Naive B cell (primary cell): ENCODE results near the gene SLN. TPM values are rescaled to one million over a fixed set of nuclear protein-coding genes. Genes with fewer than 3 reads are reported as not detected.
"Not testable (repeated sequence)": the region's sequence is repeated elsewhere in the genome, so short reads cannot be mapped to it uniquely, and the experiment has no call there.

Source experiments
- ATAC-seq, 2 donors: fragments of 150-1000 bp; cut with Tn5 transposase; 2 replicates each; pipeline ENCODE4 v1.10.0; 2021; ENCODE audit warnings: low read depth in 2 of 2, mild to moderate bottlenecking in 2 of 2, moderate library complexity in 2 of 2
- DNase-seq: peaks from one replicate; pipeline ENCODE4 v3.0.0; 2022
- H3K27ac Mint-ChIP-seq, 6 donors: one replicate each; pipeline ENCODE4 v1.8.0; 2020 to 2022; ENCODE audit warnings: mild to moderate bottlenecking in 6 of 6, mixed read lengths in 6 of 6, moderate library complexity in 5 of 6, inconsistent platforms in 2 of 6
- H3K27me3 Mint-ChIP-seq, 3 donors: one replicate each; pipeline ENCODE4 v1.8.0; 2021 to 2022; ENCODE audit warnings: mixed read lengths in 3 of 3, mild to moderate bottlenecking in 1 of 3
- H3K36me3 Mint-ChIP-seq, 2 donors: one replicate each; pipeline ENCODE4 v1.8.0; 2020 to 2022; ENCODE audit warnings: mixed read lengths in 2 of 2, inconsistent platforms in 1 of 2, mild to moderate bottlenecking in 1 of 2
- H3K4me1 Mint-ChIP-seq, 3 donors: one replicate each; pipeline ENCODE4 v1.8.0; 2020 to 2022; ENCODE audit warnings: mixed read lengths in 3 of 3, inconsistent platforms in 1 of 3, mild to moderate bottlenecking in 1 of 3, moderate library complexity in 1 of 3
- H3K4me3 Mint-ChIP-seq, 8 donors: one replicate each; pipeline ENCODE4 v1.8.0; 2020 to 2022; ENCODE audit warnings: mild to moderate bottlenecking in 8 of 8, mixed read lengths in 8 of 8, moderate library complexity in 8 of 8, inconsistent platforms in 2 of 8
- H3K9me3 Mint-ChIP-seq, 7 donors: one replicate each; pipeline ENCODE4 v1.8.0; 2020 to 2022; ENCODE audit warnings: mixed read lengths in 7 of 7, mild to moderate bottlenecking in 5 of 7, inconsistent platforms in 2 of 7, moderate library complexity in 1 of 7
- polyA plus RNA-seq, 6 donors: library from polyadenylated mRNA; unstranded; fragments of 300-500 nt; fragmentation: Illumina TruSeq; gene quantifications; one replicate each; pipeline ENCODE4 v1.2.3, GENCODE V29; 2021; ENCODE audit warnings: low read depth in 6 of 6

Gene SLN
- polyA plus RNA-seq, result not detected

DNA sequence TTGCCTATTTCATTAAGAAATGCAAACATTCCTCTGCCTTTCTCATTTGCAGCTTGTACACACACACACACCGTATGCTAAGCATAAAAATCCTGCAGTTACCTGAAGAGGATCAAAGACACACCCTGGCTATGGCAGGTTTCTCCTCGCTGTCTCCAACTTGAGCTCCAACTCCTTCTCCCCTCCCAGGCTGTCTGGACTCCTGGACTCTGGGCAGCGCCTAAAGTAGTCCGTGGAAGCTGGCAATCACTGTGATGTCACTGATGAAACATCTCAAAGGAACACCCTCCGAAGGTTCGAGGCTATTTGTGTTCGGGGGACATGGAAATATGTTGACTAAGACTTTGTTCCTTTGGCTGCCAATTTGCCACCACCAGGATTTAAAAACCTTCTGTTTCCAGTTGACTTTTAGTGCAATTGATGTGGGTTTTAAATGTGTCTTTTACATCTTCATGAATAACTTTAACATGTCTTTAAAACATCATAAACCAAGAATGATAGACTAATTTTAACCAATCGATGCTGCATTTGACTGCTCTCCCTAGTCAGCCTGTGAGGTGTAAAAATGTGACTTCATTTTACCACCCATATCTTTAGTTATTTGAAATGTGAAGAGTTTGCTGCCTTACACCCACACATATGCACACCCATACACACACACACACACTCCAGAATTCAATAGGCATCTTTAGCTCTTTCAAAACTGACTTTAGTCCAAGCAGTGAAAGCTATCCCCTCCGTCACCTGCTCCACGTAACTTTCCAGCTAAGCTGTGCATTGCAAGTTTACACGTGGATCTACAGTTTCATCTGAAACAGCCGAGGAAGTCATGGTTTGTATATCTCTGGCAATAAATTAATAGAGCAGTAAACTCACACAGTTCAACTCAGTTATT is at the start of gene SLN:
Gene SLN, minus strand, starts transcription at position 196 of the 895 bp plus-strand sequence.
- H3K9me3 Mint-ChIP-seq, result peaks cover 0 to 4% (median 0%) of the 10 kb centered on the region in 7 donors
- ATAC-seq, result no peak
- no peak within 1 kb of the TSS for H3K27ac Mint-ChIP-seq
- H3K4me3 Mint-ChIP-seq, result no peak within 1 kb of the TSS
- H3K27me3 Mint-ChIP-seq, result peaks cover 34 to 42% (median 39%) of the 10 kb centered on the region in 3 donors
- no peaks in the 10 kb centered on the region for H3K4me1 Mint-ChIP-seq
- no peak for DNase-seq
- H3K36me3 Mint-ChIP-seq, result no peaks in the 10 kb centered on the region

DNA sequence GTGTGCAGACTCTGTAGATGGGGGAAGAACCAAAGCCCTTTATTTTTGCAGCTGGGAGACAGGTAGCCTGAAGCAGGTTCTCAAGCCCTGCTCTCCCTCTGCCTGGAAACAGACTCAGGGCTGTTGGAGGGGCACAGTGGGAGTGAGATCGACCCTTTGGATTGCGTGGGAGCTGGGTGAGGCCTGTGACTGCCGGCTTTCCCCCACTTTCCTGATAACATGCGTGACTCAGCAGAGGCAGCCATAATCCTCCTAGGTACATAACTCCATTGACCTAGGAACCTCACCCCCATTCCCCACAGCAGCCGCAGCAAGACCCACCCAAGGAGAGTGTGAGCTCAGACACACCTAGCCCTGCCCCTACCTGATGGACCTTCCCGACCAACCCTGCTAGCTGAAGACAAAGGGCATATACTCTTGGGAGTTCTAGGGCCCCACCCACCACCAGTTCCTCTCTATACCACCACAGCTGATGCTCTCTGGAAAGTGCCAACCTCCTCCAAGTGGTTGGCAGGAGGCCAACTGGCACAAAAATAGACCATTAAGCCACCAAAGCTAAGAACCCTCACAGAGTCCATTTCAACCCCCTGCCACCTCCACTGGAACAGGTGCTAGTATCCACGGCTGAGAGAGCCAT is 47.0 kb upstream of the SLN start:
- H3K36me3 Mint-ChIP-seq, H3K4me3 Mint-ChIP-seq, DNase-seq, H3K4me1 Mint-ChIP-seq, H3K27ac Mint-ChIP-seq, ATAC-seq: not testable (repeated sequence)
- peaks cover 0 to 16% (median 4%) of the 10 kb centered on the region in 7 donors for H3K9me3 Mint-ChIP-seq
- peaks cover 22 to 71% (median 56%) of the 10 kb centered on the region in 3 donors for H3K27me3 Mint-ChIP-seq

DNA sequence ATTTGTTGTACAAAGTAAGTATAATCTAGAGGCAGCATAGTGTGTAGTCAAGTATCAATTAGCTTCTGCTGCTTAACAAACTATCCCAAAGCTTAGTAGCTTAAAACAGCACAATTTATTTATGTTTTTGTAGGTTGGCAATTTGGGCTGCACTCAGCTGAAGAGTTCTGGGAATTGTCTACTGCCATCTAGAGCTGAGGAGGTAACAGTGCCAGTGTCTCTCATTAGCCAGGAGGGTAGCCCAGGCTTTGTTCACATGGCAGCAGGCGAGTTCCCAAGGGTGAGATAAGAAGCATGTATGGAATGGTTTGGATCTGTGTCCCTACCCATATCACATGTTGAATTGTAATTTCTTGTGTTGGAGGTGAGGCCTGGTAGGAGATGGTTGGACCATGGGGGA is 45.8 kb upstream of the SLN start:
- peaks cover 0 to 16% (median 4%) of the 10 kb centered on the region in 7 donors for H3K9me3 Mint-ChIP-seq
- H3K4me3 Mint-ChIP-seq, result no peak overlapping the region
- peaks cover 19 to 66% (median 48%) of the 10 kb centered on the region in 3 donors for H3K27me3 Mint-ChIP-seq
- H3K4me1 Mint-ChIP-seq, result no peaks in the 10 kb centered on the region
- H3K27ac Mint-ChIP-seq, result no peak overlapping the region
- H3K36me3 Mint-ChIP-seq, result peaks cover 0 to 4% of the 10 kb centered on the region in 2 donors
- ATAC-seq (no peak), DNase-seq (no peak)

DNA sequence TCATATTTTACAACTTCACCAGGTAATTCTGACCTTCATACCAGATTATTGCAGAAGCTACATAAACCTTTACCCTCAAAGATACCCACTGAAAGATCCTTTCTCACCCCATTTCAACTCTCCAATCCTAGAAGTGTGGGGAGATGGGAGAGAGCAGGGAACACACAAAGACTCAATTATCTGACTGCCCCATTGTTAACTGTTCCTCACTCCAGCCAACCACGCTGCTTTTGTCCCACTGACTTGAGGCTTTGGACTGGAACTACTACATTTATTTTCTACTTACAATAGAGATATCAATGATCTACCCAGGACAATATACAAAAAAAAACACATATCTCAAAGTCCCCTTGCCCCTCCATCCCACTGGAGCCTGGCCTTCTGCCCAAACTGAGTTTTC is 44.7 kb upstream of the SLN start:
- no peak for DNase-seq
- no peak overlapping the region for H3K4me3 Mint-ChIP-seq
- peaks cover 0 to 4% of the 10 kb centered on the region in 2 donors for H3K36me3 Mint-ChIP-seq
- H3K27ac Mint-ChIP-seq, result no peak overlapping the region
- H3K27me3 Mint-ChIP-seq, result peaks cover 22 to 62% (median 40%) of the 10 kb centered on the region in 3 donors
- H3K9me3 Mint-ChIP-seq, result peaks cover 0 to 16% (median 4%) of the 10 kb centered on the region in 7 donors
- no peak for ATAC-seq
- no peaks in the 10 kb centered on the region for H3K4me1 Mint-ChIP-seq

DNA sequence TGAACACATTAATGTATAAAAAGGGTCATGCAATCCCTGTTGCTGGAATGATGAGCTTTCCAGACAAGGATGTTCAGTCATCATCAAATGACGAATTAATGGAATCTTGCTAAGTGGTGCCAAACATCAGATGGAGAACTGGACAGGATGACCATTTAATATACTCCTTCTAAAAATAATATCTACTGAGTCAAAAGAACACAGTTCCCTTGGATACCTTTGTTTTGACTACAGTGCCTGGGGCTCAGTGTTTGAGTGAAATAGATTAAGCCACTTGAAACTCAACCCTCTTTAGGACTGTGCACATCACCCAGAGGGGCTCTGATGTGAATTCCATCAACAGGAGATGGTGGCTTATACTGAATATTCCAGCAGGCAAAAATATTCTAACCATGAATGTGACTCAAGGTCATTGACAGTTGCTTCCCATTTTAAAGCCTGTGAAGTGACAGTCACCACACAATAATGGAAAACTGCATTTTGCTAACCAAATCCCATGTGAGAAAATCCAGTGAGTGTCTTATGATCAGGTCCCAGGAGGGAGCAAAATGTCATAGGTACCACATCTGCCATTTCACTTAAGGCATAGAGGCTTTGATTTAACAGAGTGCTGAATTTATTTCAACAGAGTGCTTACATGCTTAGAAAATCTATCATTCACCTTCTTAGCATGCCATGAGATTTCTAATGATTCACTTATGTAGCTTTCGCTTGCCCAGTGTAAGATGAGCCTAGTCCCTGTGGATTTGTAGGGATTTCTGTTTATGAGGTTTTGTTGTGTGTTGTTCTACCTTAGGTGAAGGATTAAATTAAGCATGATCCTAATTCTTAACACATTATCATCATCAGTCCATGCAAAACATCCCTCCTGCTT is 41.3 kb upstream of the SLN start:
- Mint-ChIP-seq H3K4me3 (no peak overlapping the region), H3K9me3 (peaks cover 0 to 4% (median 0%) of the 10 kb centered on the region in 7 donors), H3K36me3 (no peaks in the 10 kb centered on the region), H3K27ac (no peak overlapping the region), H3K4me1 (no peaks in the 10 kb centered on the region), H3K27me3 (peaks cover 21 to 46% (median 31%) of the 10 kb centered on the region in 3 donors)
- ATAC-seq (no peak), DNase-seq (no peak)

DNA sequence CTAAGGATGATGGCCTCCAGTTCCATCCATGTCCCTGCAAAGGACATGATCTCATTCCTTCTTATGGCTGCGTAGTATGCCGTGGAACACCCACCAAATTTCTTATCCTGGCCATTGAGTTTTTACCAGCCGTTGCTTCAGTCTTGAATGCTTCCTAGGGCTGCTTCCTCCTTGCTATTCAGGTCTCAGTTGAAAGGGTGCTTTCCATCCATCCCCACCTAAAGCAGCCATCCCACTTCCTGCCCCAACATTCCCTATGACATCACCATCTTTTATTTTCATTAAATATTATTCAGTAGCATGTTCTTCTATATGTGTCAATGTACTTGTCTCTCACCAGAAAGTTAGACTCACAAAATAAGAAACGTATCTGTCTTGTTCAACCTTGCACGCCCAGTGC is 40.7 kb upstream of the SLN start:
- no peak overlapping the region for H3K27ac Mint-ChIP-seq
- ATAC-seq, result no peak
- H3K4me3 Mint-ChIP-seq, result no peak overlapping the region
- no peak for DNase-seq
- no peaks in the 10 kb centered on the region for H3K4me1 Mint-ChIP-seq
- H3K27me3 Mint-ChIP-seq, result peaks cover 14 to 46% (median 31%) of the 10 kb centered on the region in 3 donors
- H3K9me3 Mint-ChIP-seq, result no peaks in the 10 kb centered on the region
- no peaks in the 10 kb centered on the region for H3K36me3 Mint-ChIP-seq

DNA sequence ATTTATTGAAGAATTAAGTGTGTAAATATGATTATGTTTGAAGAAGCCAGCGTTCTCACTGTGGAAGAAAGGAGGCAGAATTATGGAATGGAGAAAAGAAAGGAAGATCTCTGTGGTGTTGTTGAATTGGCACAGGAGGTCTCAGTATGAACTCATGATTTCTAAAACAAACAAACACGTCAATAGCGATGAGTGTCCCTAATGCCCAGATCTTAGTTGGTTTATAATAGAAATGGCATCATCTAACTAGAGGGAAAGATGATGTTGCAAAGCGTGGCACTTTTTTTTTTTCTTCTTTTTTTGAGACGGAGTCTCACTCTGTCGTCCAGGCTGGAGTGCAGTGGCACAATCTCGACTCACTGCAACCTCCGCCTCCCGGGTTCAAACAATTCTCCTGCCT is 39.2 kb upstream of the SLN start:
- H3K4me3 Mint-ChIP-seq, result no peak overlapping the region
- no peak for ATAC-seq

DNA sequence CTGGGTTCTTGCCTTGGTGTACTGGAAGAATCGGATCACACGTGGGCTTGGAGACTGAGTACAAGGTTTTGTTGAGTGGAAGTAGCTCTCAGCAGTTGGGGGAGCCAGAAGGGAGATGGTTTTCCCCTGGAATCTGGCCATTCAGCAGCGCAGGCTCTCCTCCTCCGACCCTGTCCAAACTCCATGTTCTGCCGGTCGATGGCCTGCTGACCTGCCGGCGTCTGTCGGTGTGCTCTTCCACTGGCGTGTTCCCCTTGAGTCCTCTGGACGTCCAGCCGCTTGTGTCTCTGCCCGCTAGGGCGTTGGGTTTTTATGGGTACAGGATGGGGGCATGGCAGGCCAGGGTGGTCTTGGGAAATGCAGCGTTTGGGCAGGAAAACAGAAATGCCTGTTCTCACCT is 38.5 kb upstream of the SLN start:
- no peaks in the 10 kb centered on the region for H3K4me1 Mint-ChIP-seq
- peaks cover 14 to 32% (median 23%) of the 10 kb centered on the region in 3 donors for H3K27me3 Mint-ChIP-seq
- DNase-seq, result no peak
- no peak for ATAC-seq
- H3K9me3 Mint-ChIP-seq, result no peaks in the 10 kb centered on the region
- no peaks in the 10 kb centered on the region for H3K36me3 Mint-ChIP-seq
- H3K27ac Mint-ChIP-seq, result no peak overlapping the region
- H3K4me3 Mint-ChIP-seq, result no peak overlapping the region

More for the DNA sequence above, 39.2 kb upstream of the SLN start:
- Mint-ChIP-seq H3K9me3 (no peaks in the 10 kb centered on the region), H3K27ac (no peak overlapping the region), H3K27me3 (peaks cover 11 to 36% (median 19%) of the 10 kb centered on the region in 3 donors), H3K36me3 (no peaks in the 10 kb centered on the region), H3K4me1 (no peaks in the 10 kb centered on the region)
- DNase-seq, result no peak

DNA sequence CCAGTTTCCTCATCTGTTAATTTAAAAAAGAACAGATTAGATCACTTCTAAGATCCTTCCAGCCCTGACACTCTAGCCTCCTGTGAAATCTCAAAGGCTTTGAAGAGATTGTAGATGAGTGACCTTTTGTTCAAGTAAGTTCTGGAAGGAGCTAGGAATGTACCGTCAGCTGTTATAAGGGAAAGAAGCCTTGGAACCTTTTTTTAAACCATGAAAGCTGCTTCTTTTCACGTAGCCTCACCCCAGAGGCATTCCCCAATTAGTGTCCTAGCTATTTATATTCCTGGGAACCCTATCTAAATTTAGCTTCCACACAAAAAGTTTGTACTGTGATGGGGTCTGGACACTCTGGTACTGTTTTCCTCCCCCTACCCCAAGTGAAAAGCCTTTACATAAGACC is 35.8 kb upstream of the SLN start:
- DNase-seq, result no peak
- peak overlapping the region in 1 of 6 donors; percentile 37 for H3K27ac Mint-ChIP-seq
- H3K36me3 Mint-ChIP-seq, result no peaks in the 10 kb centered on the region
- no peaks in the 10 kb centered on the region for H3K9me3 Mint-ChIP-seq
- H3K27me3 Mint-ChIP-seq, result peaks cover 22 to 44% (median 29%) of the 10 kb centered on the region in 3 donors
- no peak for ATAC-seq
- H3K4me1 Mint-ChIP-seq, result no peaks in the 10 kb centered on the region
- H3K4me3 Mint-ChIP-seq, result no peak overlapping the region

DNA sequence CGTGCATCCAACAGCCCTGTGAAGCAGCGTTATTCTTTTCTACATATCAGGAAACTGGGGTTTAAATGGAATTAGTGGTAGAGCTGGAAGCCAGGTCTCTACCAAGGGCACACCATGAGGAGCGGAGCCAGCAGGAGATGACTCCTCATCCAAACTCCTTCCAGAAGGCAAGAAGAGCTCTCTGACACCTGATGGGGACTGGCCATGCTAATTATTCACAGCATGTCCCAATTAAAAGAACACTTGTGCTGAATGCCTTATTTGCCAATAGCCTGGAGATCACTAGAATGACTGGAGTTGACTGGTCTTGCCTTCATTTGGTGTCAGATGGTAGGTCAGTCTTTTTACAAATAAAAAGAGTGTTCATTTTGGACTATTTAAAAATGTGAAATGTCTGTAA is 32.9 kb upstream of the SLN start:
- peaks cover 25 to 61% (median 35%) of the 10 kb centered on the region in 3 donors for H3K27me3 Mint-ChIP-seq
- ATAC-seq (no peak), DNase-seq (no peak)
- H3K9me3 Mint-ChIP-seq, result peaks cover 0 to 12% (median 5%) of the 10 kb centered on the region in 7 donors
- H3K27ac Mint-ChIP-seq, result no peak overlapping the region
- no peak overlapping the region for H3K4me3 Mint-ChIP-seq
- peaks cover 0 to 5% of the 10 kb centered on the region in 2 donors for H3K36me3 Mint-ChIP-seq
- no peaks in the 10 kb centered on the region for H3K4me1 Mint-ChIP-seq

DNA sequence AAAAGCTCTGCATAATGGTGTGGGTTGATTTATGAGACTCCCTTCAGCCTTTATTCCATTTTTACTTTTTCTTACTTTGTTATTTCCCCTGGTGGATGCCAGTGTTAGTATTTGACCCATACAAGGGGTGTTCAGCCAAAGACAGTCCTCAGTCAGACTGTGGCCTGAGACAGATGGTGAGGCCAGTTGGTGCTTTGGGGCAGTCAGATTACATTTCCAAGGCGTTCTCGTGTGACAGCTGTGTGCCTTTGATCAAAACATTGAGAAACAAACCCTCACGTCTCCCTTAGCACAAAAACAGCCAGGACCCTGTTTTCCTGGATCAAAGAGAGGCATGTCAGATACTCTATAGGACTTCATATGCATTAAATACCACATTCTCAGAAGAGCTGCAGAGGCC is 31.3 kb upstream of the SLN start:
- DNase-seq (no peak), ATAC-seq (no peak)
- Mint-ChIP-seq H3K9me3 (peaks cover 0 to 19% (median 5%) of the 10 kb centered on the region in 7 donors), H3K4me1 (no peaks in the 10 kb centered on the region), H3K4me3 (no peak overlapping the region), H3K27me3 (peaks cover 31 to 72% (median 34%) of the 10 kb centered on the region in 3 donors), H3K27ac (peak overlapping the region in 1 of 6 donors; percentile 34), H3K36me3 (peaks cover 0 to 10% of the 10 kb centered on the region in 2 donors)

DNA sequence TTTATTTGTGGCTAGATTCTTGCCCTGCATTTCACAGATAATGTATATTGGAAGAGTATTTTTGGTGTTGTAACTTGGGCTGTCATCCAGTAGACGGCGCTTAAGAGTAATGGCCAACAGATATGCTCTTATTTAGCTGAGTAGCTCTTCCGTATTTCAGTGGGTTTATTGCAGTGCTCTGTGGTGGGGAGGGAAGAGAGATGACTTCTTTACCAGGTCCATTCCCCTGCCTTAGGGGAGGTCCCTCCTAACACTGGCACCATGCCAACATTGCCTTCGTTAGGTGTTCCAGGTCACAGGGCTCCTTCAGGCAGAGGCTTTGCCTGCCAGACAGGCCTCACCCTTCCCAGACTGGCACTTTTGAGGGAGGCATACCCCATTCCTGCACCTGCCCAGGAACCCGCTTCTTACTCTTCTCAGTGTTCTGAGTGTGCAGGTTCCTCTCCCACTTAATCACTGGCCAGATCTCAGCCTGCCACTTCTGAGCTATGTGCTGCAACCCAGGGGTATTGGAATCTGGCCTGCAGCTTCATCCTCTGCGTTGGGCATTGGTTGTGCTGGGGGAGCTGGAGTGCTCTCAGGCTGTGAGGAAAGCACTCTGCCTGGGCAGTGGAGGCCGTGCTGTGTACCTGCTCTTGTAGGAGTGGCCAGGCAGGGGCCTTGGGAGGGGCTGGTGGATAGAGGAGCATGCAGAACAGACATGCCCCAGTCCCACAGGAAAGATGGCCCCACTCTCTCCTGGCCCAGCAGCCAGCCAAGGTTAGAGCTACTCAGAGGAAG is 29.4 kb upstream of the SLN start:
- Mint-ChIP-seq H3K4me1 (no peaks in the 10 kb centered on the region), H3K4me3 (no peak overlapping the region), H3K9me3 (peaks cover 0 to 20% (median 5%) of the 10 kb centered on the region in 7 donors), H3K27ac (no peak overlapping the region), H3K27me3 (peaks cover 27 to 64% (median 35%) of the 10 kb centered on the region in 3 donors), H3K36me3 (peaks cover 0 to 10% of the 10 kb centered on the region in 2 donors)
- no peak for ATAC-seq
- no peak for DNase-seq
